KMS-11 (cell line): ENCODE measurements around the gene PDE2A.

ENCODE experiments used
- H2AFZ ChIP-seq: fragments of 200-600 bp; sonication (generic); 2 replicates; pipeline ENCODE4 v1.6.1; 2016; ENCODE audit warnings: antibody characterized with exemption, mixed run types, low read depth
- H3K27ac ChIP-seq: fragments of 200-600 bp; sonication (generic); 2 replicates; pipeline ENCODE4 v1.6.1; 2016; ENCODE audit warnings: mild to moderate bottlenecking, mixed run types
- H3K27me3 ChIP-seq: fragments of 200-600 bp; sonication (generic); 2 replicates; pipeline ENCODE4 v1.6.1; 2017; ENCODE audit warnings: mild to moderate bottlenecking, low read depth, mixed run types, moderate library complexity; ENCODE audit not compliant: insufficient read depth
- H3K36me3 ChIP-seq: fragments of 200-600 bp; sonication (generic); 2 replicates; pipeline ENCODE4 v1.6.1; 2017; ENCODE audit warnings: mild to moderate bottlenecking, mixed run types; ENCODE audit not compliant: insufficient read depth
- H3K4me1 ChIP-seq: fragments of 200-600 bp; sonication (generic); 2 replicates; pipeline ENCODE4 v1.6.1; 2016; ENCODE audit warnings: mild to moderate bottlenecking, low read depth, mixed run types; ENCODE audit not compliant: poor library complexity, severe bottlenecking
- H3K4me2 ChIP-seq: fragments of 200-600 bp; sonication (generic); 2 replicates; pipeline ENCODE4 v1.7.0; 2016; ENCODE audit warnings: mild to moderate bottlenecking, mixed run types
- H3K4me3 ChIP-seq: fragments of 200-600 bp; sonication (generic); IDR thresholded peaks from 2 replicates; pipeline ENCODE4 v1.6.1; 2017; ENCODE audit warnings: low read depth, low read length, mixed read lengths; ENCODE audit not compliant: insufficient read depth
- H3K79me2 ChIP-seq: fragments of 200-600 bp; sonication (generic); 2 replicates; pipeline ENCODE4 v1.6.1; 2016; ENCODE audit warnings: low read depth, mixed run types; ENCODE audit not compliant: insufficient read depth
- H3K9ac ChIP-seq: fragments of 200-600 bp; sonication (generic); 2 replicates; pipeline ENCODE4 v1.6.1; 2016; ENCODE audit warnings: mild to moderate bottlenecking, mixed run types
- H4K20me1 ChIP-seq: fragments of 200-600 bp; sonication (generic); 2 replicates; pipeline ENCODE4 v1.6.1; 2016; ENCODE audit warnings: mild to moderate bottlenecking, mixed run types; ENCODE audit not compliant: insufficient read depth
- CTCF ChIP-seq: fragments of 200-600 bp; sonication (generic); conservative IDR thresholded peaks from 2 replicates; pipeline ENCODE4 v1.6.1; 2017; ENCODE audit warnings: low read depth, mild to moderate bottlenecking, antibody characterized with exemption, low read length, moderate library complexity, mixed read lengths

Gene PDE2A

DNA sequence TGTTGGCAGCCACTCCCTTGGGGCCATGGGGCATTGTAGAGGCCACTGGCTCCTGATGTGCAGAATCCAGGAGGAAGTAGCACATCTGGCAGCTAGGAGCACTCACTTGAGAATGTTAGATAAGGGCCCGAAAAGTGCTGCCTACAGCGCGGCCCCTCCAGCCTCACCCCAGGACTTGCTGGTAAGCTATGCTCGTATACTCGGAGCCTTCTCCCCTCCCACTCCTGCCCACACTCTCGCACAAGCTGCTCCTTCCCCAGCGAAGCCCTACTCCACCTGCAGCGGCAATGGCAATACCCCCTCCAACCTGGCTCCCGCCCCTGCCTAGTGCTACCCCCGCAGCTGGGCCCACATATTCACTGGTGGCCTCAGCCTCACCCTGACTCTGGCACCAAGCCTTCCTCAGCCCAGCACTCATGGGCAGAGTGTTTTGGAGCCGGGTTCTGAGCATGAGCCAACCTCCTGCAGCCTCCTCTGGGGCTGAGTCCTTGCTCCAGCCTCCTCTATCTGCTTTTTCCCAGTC, 47.7 kb downstream of the PDE2A start:
- no peaks in the 10 kb centered on the region for H3K79me2 ChIP-seq
- no peak for TF ChIP-seq CTCF
- H3K4me2 ChIP-seq, result no peak overlapping the region
- H3K4me1 ChIP-seq, result no peaks in the 10 kb centered on the region
- no peak overlapping the region for H3K9ac ChIP-seq
- H3K27me3 ChIP-seq, result peaks cover 25% of the 10 kb centered on the region
- H3K27ac ChIP-seq, result no peak overlapping the region
- no peak overlapping the region for H2AFZ ChIP-seq
- no peaks in the 10 kb centered on the region for H4K20me1 ChIP-seq
- no peak overlapping the region for H3K4me3 ChIP-seq
- no peaks in the 10 kb centered on the region for H3K36me3 ChIP-seq

DNA sequence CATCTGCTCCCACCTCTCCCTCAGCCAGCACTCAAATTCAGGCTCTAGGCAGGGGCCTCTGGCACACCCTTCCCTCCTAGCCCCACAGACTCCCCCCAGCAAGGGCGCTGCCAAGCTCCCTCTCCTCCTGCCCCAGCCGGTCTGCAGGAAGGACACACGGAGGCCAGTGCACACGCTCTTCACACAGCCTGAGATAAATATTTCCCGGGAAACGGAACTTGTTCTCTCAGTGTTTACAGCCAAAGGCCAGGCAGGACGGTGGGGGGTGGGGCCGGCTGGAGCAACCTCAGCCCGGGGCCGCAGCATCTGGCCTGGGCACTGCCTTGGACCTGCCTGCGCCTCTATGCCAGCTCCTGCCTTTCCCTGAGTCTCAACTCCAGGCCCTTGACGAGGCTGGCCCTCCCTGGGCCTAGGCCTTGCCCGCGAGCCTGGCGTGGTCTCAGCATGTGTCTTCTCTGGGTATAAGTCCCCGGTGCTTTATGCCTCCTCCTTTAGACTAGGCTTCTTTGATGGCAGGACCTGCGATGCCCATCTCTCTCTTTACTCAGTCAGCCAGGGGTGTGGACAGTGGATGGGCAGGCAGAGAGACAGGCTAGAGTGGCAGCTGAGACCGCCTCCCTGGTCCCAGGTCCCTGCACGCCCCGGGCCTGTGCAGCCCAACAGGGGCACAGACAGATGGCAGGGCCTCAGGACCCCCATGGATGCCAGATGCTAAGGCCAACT, 48.4 kb downstream of the PDE2A start:
- H3K4me2 ChIP-seq, result no peak overlapping the region
- H3K9ac ChIP-seq, result no peak overlapping the region
- TF ChIP-seq CTCF, result no peak

GRCh38 chr11:72624496-72625201, 49.6 kb downstream of the PDE2A start:
- Histone ChIP-seq H3K27me3 (peaks cover 31% of the 10 kb centered on the region), H3K4me2 (no peak overlapping the region), H3K79me2 (no peaks in the 10 kb centered on the region), H3K4me1 (no peaks in the 10 kb centered on the region), H3K36me3 (no peaks in the 10 kb centered on the region), H3K27ac (no peak overlapping the region), H3K4me3 (no peak overlapping the region), H4K20me1 (no peaks in the 10 kb centered on the region), H2AFZ (no peak overlapping the region), H3K9ac (no peak overlapping the region)
- no peak for TF ChIP-seq CTCF

More for the DNA sequence above, 48.4 kb downstream of the PDE2A start:
- Histone ChIP-seq H3K4me3 (no peak overlapping the region), H3K27me3 (peaks cover 27% of the 10 kb centered on the region), H3K4me1 (no peaks in the 10 kb centered on the region), H4K20me1 (no peaks in the 10 kb centered on the region), H3K79me2 (no peaks in the 10 kb centered on the region), H3K36me3 (no peaks in the 10 kb centered on the region), H3K27ac (no peak overlapping the region), H2AFZ (no peak overlapping the region)

DNA sequence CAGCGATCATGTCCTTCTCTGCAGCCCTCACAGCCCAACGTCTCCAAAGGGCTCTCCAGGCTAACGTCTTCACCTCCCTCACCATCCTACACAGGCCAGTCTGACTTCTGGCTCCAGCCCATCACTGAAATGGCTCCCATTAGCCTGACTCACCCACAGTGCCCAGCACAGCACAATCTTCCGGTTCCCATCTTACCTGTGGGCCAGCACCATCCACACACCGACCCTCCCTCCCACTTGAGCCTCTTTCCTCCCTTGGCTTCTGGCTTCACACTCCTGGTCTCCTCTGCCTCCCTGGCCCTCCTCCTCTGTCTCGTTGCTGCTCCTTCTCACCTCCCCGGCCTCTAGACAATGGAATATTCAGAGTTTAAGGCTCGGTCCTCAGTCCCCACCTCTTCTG, 51.2 kb downstream of the PDE2A start:
- Histone ChIP-seq H3K27ac (no peak overlapping the region), H3K27me3 (peaks cover 47% of the 10 kb centered on the region), H3K79me2 (no peaks in the 10 kb centered on the region), H3K4me3 (no peak overlapping the region), H3K4me1 (no peaks in the 10 kb centered on the region), H3K4me2 (no peak overlapping the region), H4K20me1 (no peaks in the 10 kb centered on the region), H3K36me3 (no peaks in the 10 kb centered on the region), H3K9ac (no peak overlapping the region), H2AFZ (no peak overlapping the region)
- TF ChIP-seq CTCF, result no peak
